B cell (primary cell): Measurements from ENCODE around the gene CAPZA1. TPM values are rescaled to one million over a fixed set of nuclear protein-coding genes. Genes with fewer than 3 reads are reported as not detected.

Experiments used
- ATAC-seq: fragments of 200-7000 bp; cut with Tn5 transposase; one replicate; pipeline ENCODE4 v1.10.0; 2021; ENCODE audit warnings: low read depth, mild to moderate bottlenecking, moderate number of reproducible peaks, moderate library complexity
- CTCF ChIA-PET: fragments of 350-600 bp; sonication (Branson Sonifier 250); formaldehyde crosslinking; loops from one replicate; lab custom pipeline; 2021; ENCODE audit warnings: antibody characterized with exemption, inconsistent platforms; lab: Charles Lee
- POLR2A ChIA-PET: fragments of 350-600 bp; sonication (Branson Sonifier 250); formaldehyde crosslinking; loops from one replicate; lab custom pipeline; 2021; ENCODE audit warnings: antibody characterized with exemption; lab: Charles Lee
- DNase-seq: peaks from one replicate; pipeline ENCODE4 v3.0.0; 2013
- H2AFZ ChIP-seq: 2 replicates; pipeline ENCODE4 v1.6.1; 2012; ENCODE audit warnings: mild to moderate bottlenecking, low read depth, low read length; ENCODE audit not compliant: insufficient read depth, poor library complexity, severe bottlenecking
- H3K27ac ChIP-seq, 2 donors: 1 replicate in 1 of 2; 2 replicates in 1 of 2; pipeline ENCODE4 v1.5.1; 2012 to 2013; ENCODE audit warnings: low read length in 2 of 2, mild to moderate bottlenecking in 2 of 2, moderate library complexity in 1 of 2
- H3K27me3 ChIP-seq, 4 experiments: fragments of 200-600 bp in 1 of 4; sonication (generic) in 1 of 4; replicated peaks in 1 of 4; 1 replicate in 2 of 4; 2 replicates in 2 of 4; pipeline versions ENCODE4 v1.6.1 to v1.7.0; 2013 to 2016; ENCODE audit warnings: low read length in 3 of 4, mild to moderate bottlenecking in 2 of 4, mixed read lengths in 1 of 4, moderate library complexity in 1 of 4; ENCODE audit not compliant: insufficient read depth in 4 of 4, control insufficient read depth in 3 of 4; ENCODE audit errors: control extremely low read depth in 1 of 4
- H3K36me3 ChIP-seq, 2 experiments: replicated peaks in 1 of 2; 1 replicate in 1 of 2; 2 replicates in 1 of 2; pipeline versions ENCODE4 v1.6.1 to v1.7.1; 2013; ENCODE audit warnings: low read length in 1 of 2; ENCODE audit not compliant: insufficient read depth in 2 of 2, control insufficient read depth in 1 of 2; ENCODE audit errors: control extremely low read depth in 1 of 2, extremely low read depth in 1 of 2
- H3K4me1 ChIP-seq, 2 donors: fragments of 200-600 bp in 1 of 2; sonication (generic) in 1 of 2; 1 replicate in 1 of 2; 2 replicates in 1 of 2; pipeline versions ENCODE4 v1.5.1 to v1.6.1; 2013 to 2017; ENCODE audit warnings: low read length in 2 of 2; ENCODE audit not compliant: control insufficient read depth in 2 of 2, insufficient read depth in 2 of 2
- H3K4me2 ChIP-seq: replicated peaks from 2 replicates; pipeline ENCODE3; 2012; ENCODE audit warnings: mild to moderate bottlenecking, low read depth, low read length; ENCODE audit not compliant: poor library complexity, severe bottlenecking
- H3K4me3 ChIP-seq, 5 experiments: fragments of 200-600 bp in 1 of 5; sonication (generic) in 1 of 5; 1 replicate in 3 of 5; 2 replicates in 2 of 5; pipeline versions ENCODE4 v1.5.1 to v1.7.0; 2011 to 2016; ENCODE audit warnings: low read length in 4 of 5, mild to moderate bottlenecking in 4 of 5, low read depth in 2 of 5, control low read depth in 1 of 5, moderate library complexity in 1 of 5; ENCODE audit not compliant: insufficient read depth in 1 of 5; ENCODE audit errors: control extremely low read depth in 1 of 5, extremely low read depth in 1 of 5
- H3K79me2 ChIP-seq: fragments of 200-600 bp; sonication (generic); one replicate; pipeline ENCODE4 v1.6.0; 2016; ENCODE audit warnings: low read length; ENCODE audit not compliant: control insufficient read depth, insufficient read depth
- H3K9ac ChIP-seq: fragments of 200-600 bp; sonication (generic); 2 replicates; pipeline ENCODE4 v1.6.1; 2017; ENCODE audit warnings: mild to moderate bottlenecking, low read length, moderate library complexity
- H3K9me3 ChIP-seq, 3 donors: one replicate each; pipeline versions ENCODE4 v1.6.1 to v1.7.1; 2013; ENCODE audit warnings: low read length in 2 of 3; ENCODE audit not compliant: control insufficient read depth in 2 of 3, insufficient read depth in 1 of 3; ENCODE audit errors: control extremely low read depth in 1 of 3
- H4K20me1 ChIP-seq: 2 replicates; pipeline ENCODE4 v1.6.0; 2012; ENCODE audit warnings: mild to moderate bottlenecking, low read length; ENCODE audit not compliant: insufficient read depth, control insufficient read depth, poor library complexity, severe bottlenecking
- H3K27ac Mint-ChIP-seq: one replicate; pipeline ENCODE4 v1.8.0; 2021; ENCODE audit warnings: mixed read lengths
- H3K27me3 Mint-ChIP-seq: one replicate; pipeline ENCODE4 v1.8.0; 2021; ENCODE audit warnings: mixed read lengths
- H3K4me1 Mint-ChIP-seq: one replicate; pipeline ENCODE4 v1.8.0; 2021; ENCODE audit warnings: mixed read lengths
- H3K4me3 Mint-ChIP-seq: one replicate; pipeline ENCODE4 v1.8.0; 2021; ENCODE audit warnings: mixed read lengths
- H3K9me3 Mint-ChIP-seq: one replicate; pipeline ENCODE4 v1.8.0; 2022; ENCODE audit warnings: mixed read lengths; ENCODE audit not compliant: insufficient read depth
- EZH2 ChIP-seq: IDR thresholded peaks from 2 replicates; pipeline ENCODE4 v1.6.1; 2012; ENCODE audit warnings: borderline replicate concordance, low read depth, mild to moderate bottlenecking, moderate library complexity, low read length; ENCODE audit not compliant: insufficient read depth, poor library complexity, severe bottlenecking
- WGBS: methylation state at CpG from one replicate; pipeline ENCODE4 v1.1.5; 2013; ENCODE audit warnings: missing lambda C conversion rate; ENCODE audit not compliant: insufficient coverage; 5-methylcytosine and 5-hydroxymethylcytosine counted together
- intact Hi-C: fragments of 100-400 bp; cut with micrococcal nuclease; formaldehyde crosslinking; loops from one replicate; pipeline ENCODE4 v1.10.0; 2022
- polyA plus RNA-seq: library from polyadenylated mRNA; depleted of rRNA; stranded (reverse); fragments of >200 nt; gene quantifications from 2 replicates; pipeline ENCODE4 v1.2.3, GENCODE V29; 2012
- total RNA-seq, 2 donors: library from RNA; stranded (reverse); fragments of 120-200 nt in 1 of 2; gene quantifications; 1 replicate in 1 of 2; 2 replicates in 1 of 2; pipeline versions ENCODE4 v1.2.3 to v1.2.4, GENCODE V29; 2013 to 2022
- TF ChIP-seq, protein P1 (sequence below): fragments of 200-600 bp; IDR thresholded peaks from one replicate; pipeline ENCODE4 v1.8.0; 2022; ENCODE audit warnings: antibody characterized with exemption, mild to moderate bottlenecking

The CAPZA1 gene
- total and polyA plus RNA-seq, 2 donors (not counting 1 experiment from before 2014, with no cell fraction given): 52.2 to 172 TPM

- peak overlapping the region in 1 of 5 experiments; percentile 28 for H3K4me3 ChIP-seq
- CTCF ChIA-PET: interaction anchor here (0.7 to 4.0 kb wide), 6 partner anchors 14 to 310 kb away, joined by 3 to 24 read pairs (median 4); partner anchors contain the start of genes MOV10 and PPM1J
- peaks cover 56 to 68% of the 10 kb centered on the region in 2 donors for H3K4me1 ChIP-seq
- H3K36me3 ChIP-seq: peaks cover 0 to 4% of the 10 kb centered on the region in 2 experiments
- peak overlapping the region; percentile 44 for H3K9ac ChIP-seq
- no peak for TF ChIP-seq EZH2
- TF ChIP-seq, protein P1, sequence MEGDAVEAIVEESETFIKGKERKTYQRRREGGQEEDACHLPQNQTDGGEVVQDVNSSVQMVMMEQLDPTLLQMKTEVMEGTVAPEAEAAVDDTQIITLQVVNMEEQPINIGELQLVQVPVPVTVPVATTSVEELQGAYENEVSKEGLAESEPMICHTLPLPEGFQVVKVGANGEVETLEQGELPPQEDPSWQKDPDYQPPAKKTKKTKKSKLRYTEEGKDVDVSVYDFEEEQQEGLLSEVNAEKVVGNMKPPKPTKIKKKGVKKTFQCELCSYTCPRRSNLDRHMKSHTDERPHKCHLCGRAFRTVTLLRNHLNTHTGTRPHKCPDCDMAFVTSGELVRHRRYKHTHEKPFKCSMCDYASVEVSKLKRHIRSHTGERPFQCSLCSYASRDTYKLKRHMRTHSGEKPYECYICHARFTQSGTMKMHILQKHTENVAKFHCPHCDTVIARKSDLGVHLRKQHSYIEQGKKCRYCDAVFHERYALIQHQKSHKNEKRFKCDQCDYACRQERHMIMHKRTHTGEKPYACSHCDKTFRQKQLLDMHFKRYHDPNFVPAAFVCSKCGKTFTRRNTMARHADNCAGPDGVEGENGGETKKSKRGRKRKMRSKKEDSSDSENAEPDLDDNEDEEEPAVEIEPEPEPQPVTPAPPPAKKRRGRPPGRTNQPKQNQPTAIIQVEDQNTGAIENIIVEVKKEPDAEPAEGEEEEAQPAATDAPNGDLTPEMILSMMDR: no peak
- no peaks in the 10 kb centered on the region for H4K20me1 ChIP-seq
- peak overlapping the region; percentile 79 to 86 for H3K27ac ChIP-seq
- H3K27me3 Mint-ChIP-seq: no peaks in the 10 kb centered on the region
- peak overlapping the region; percentile 96 for H3K27ac Mint-ChIP-seq
- H2AFZ ChIP-seq: peak overlapping the region; percentile 70
- H3K4me3 Mint-ChIP-seq: peak overlapping the region; percentile 77
- H3K9me3 Mint-ChIP-seq: no peaks in the 10 kb centered on the region
- 73% methylated on average over 12 of the region's 17 CpGs for WGBS
- DNase-seq (no peak), ATAC-seq (no peak)
- peak overlapping the region; percentile 69 for H3K4me2 ChIP-seq
- intact Hi-C loops: loop anchor here (2.0 kb wide), 2 partner anchors 13 to 27 kb away; partner anchors contain the start of genes MOV10 and PPM1J
- no peaks in the 10 kb centered on the region for H3K9me3 ChIP-seq
- H3K4me1 Mint-ChIP-seq: peaks cover 71% of the 10 kb centered on the region
- POLR2A ChIA-PET: no interaction called here
- H3K27me3 ChIP-seq: no peaks in the 10 kb centered on the region
- H3K79me2 ChIP-seq: no peaks in the 10 kb centered on the region
These were observed 81.8 kb downstream of the CAPZA1 start for GRCh38 chr1:112701227-112702066.

DNA sequence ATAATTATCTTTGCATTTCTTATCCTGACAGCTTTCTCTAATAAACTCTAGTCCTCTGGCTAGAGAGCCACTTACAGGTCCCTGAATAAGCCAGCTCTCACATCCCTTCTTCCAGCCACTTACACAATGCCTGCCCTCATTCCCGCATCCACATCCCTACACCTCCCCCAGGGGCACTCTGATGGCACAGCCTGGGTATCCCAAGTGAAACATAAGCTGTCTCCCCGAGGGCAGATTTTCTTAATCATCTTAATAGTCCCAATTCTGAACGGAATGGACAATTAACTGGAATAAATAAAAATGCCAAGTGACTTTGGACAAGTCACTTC is 82.4 kb downstream of the CAPZA1 start:
- no peaks in the 10 kb centered on the region for H4K20me1 ChIP-seq
- H2AFZ ChIP-seq: no peak overlapping the region
- 81% methylated on average over 3 of the region's 3 CpGs for WGBS
- ChIA-PET CTCF (interaction anchor here (0.7 to 4.0 kb wide), 5 partner anchors 13 to 311 kb away, joined by 3 to 24 read pairs (median 4); partner anchors contain the start of genes MOV10 and PPM1J), POLR2A (interaction anchor here (1.0 kb wide), 1 partner anchor 236 kb away, joined by 3 read pairs; no protein-coding TSS in a partner anchor)
- no peak overlapping the region for H3K4me3 ChIP-seq
- peaks cover 59 to 72% of the 10 kb centered on the region in 2 donors for H3K4me1 ChIP-seq
- no peak for DNase-seq
- H3K9ac ChIP-seq: no peak overlapping the region
- intact Hi-C loops: no loop called here
- no peaks in the 10 kb centered on the region for H3K27me3 ChIP-seq
- peak overlapping the region in 1 of 2 donors; percentile 86 for H3K27ac ChIP-seq
- H3K4me3 Mint-ChIP-seq: peak overlapping the region; percentile 4
- no peaks in the 10 kb centered on the region for H3K36me3 ChIP-seq
- peak overlapping the region; percentile 96 for H3K27ac Mint-ChIP-seq
- no peaks in the 10 kb centered on the region for H3K9me3 Mint-ChIP-seq
- peak overlapping the region; percentile 69 for H3K4me2 ChIP-seq
- peaks cover 73% of the 10 kb centered on the region for H3K4me1 Mint-ChIP-seq
- H3K27me3 Mint-ChIP-seq: no peaks in the 10 kb centered on the region
- H3K9me3 ChIP-seq: no peaks in the 10 kb centered on the region
- ATAC-seq: no peak
- TF ChIP-seq EZH2: no peak
- TF ChIP-seq, protein P1: no peak
- H3K79me2 ChIP-seq: no peaks in the 10 kb centered on the region
